Measurements from ENCODE around the gene STX16. TPM values are rescaled to one million over a fixed set of nuclear protein-coding genes. Genes with fewer than 3 reads are reported as not detected.

STX16 gene
- total RNA-seq, 4 donors from 2014 or later, result 52.3 to 146 (median 77.0) TPM

DNA sequence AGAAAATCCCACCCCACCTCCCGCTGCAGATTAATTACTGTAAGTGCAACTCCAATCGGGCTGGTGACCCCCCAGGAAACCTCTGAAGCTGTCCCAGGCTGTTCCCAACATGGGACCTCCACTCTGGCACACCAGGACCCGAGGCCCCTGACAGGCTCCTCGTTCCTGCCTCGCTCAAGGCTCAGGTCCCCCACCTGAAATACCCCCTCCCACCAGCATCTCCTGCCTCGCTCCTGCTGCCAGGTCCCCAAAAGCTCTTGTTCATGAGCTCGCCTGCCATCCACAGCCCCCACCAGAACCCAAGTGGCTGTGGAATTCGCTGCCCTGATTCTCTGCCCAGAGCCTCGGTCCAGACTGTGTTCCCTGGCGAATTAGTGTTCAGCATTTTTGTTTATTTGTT lies 67.6 kb downstream of the STX16 start:
- DNase-seq, result peak; percentile 3
- WGBS, 2 donors (ENCODE audit: low coverage in 1 of 2), result 80 to 92% methylated on average over 4 to 10 of the region's 10 CpGs
- no peaks in the 10 kb centered on the region for H3K36me3 ChIP-seq
- in situ Hi-C loops (cut with MboI; ENCODE audit: low pct_ligation_motif_present in 1 of 4, low pct_unique_long_range_greater_than_20kb in 1 of 4, low sequenced_read_pairs in 3 of 4), result no loop called here
- H3K9me3 ChIP-seq, result no peaks in the 10 kb centered on the region
- peaks cover 24% of the 10 kb centered on the region for H3K27me3 ChIP-seq
- no peak overlapping the region for H3K27ac ChIP-seq
- TF ChIP-seq EP300 (IDR thresholded peaks at IDR 0.05; ENCODE audit: low read depth) (no peak), POLR2AphosphoS5 (IDR thresholded peaks at IDR 0.05) (no peak), POLR2A (IDR thresholded peaks at IDR 0.05) (no peak)
- TF ChIP-seq, protein P1, sequence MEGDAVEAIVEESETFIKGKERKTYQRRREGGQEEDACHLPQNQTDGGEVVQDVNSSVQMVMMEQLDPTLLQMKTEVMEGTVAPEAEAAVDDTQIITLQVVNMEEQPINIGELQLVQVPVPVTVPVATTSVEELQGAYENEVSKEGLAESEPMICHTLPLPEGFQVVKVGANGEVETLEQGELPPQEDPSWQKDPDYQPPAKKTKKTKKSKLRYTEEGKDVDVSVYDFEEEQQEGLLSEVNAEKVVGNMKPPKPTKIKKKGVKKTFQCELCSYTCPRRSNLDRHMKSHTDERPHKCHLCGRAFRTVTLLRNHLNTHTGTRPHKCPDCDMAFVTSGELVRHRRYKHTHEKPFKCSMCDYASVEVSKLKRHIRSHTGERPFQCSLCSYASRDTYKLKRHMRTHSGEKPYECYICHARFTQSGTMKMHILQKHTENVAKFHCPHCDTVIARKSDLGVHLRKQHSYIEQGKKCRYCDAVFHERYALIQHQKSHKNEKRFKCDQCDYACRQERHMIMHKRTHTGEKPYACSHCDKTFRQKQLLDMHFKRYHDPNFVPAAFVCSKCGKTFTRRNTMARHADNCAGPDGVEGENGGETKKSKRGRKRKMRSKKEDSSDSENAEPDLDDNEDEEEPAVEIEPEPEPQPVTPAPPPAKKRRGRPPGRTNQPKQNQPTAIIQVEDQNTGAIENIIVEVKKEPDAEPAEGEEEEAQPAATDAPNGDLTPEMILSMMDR (IDR thresholded peaks at IDR 0.05), result no peak
- H3K4me3 ChIP-seq, result no peak overlapping the region
- H3K4me1 ChIP-seq, result no peaks in the 10 kb centered on the region
- intact Hi-C loops (cut with DNase I; ENCODE audit: low total_unique reads), result no loop called here

DNA sequence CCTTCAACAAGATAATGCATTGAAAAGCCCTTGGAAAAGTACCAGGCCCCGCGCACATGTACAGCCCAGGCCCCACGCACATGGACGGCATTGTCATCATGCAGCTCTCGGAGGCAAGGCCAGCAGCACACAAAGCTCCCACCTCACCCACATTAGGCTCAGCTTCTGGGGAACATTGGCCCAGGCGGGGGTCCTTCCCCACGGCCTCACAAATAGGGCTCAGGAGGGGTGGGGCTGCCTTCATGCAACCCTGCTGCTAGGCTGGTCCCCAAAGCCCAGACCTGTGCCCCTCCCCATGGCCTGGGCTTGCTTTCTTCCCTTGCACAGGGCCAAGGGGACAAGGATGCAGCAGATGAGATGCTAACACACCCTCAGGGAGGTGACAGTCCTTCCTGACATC lies 68.2 kb downstream of the STX16 start:
- in situ Hi-C loops (cut with MboI; ENCODE audit: low pct_ligation_motif_present in 1 of 4, low pct_unique_long_range_greater_than_20kb in 1 of 4, low sequenced_read_pairs in 3 of 4) (no loop called here), intact Hi-C loops (cut with DNase I; ENCODE audit: low total_unique reads) (no loop called here)
- Histone ChIP-seq H3K9me3 (no peaks in the 10 kb centered on the region), H3K4me1 (no peaks in the 10 kb centered on the region), H3K36me3 (no peaks in the 10 kb centered on the region), H3K27ac (no peak overlapping the region), H3K4me3 (no peak overlapping the region), H3K27me3 (peaks cover 24% of the 10 kb centered on the region)
- TF ChIP-seq, protein P1 (IDR thresholded peaks at IDR 0.05), result no peak
- no peak for TF ChIP-seq EP300 (IDR thresholded peaks at IDR 0.05; ENCODE audit: low read depth)
- no peak for TF ChIP-seq POLR2A (IDR thresholded peaks at IDR 0.05)
- no peak for TF ChIP-seq POLR2AphosphoS5 (IDR thresholded peaks at IDR 0.05)
- 89% methylated on average over 7 of the region's 7 CpGs; no CpG with 5 or more reads in 1 of the 2 donors for WGBS, 2 donors (ENCODE audit: low coverage in 1 of 2)
- peak; percentile 4 for DNase-seq

DNA sequence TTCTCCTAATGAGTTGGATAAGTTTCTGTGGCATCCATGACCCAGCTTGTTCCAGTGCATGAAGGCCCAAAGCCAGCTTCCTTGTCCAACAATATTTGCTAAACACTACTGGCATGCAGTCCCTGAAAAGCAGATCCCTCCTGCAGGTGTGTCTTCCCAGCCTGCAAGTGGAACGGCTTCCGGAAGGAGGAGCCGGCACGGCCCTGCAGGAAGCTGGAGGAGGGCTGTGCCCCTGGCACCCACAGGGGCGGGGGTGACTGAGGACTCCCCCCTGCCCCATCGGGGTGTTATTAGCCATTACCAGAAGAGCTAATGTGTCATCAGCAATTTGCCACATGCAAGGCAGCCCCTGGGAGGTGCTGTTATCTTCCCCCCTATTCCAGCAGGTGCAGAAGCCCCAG lies 68.9 kb downstream of the STX16 start:
- TF ChIP-seq, protein P1 (IDR thresholded peaks at IDR 0.05), result no peak
- TF ChIP-seq POLR2A (IDR thresholded peaks at IDR 0.05) (no peak), POLR2AphosphoS5 (IDR thresholded peaks at IDR 0.05) (no peak), EP300 (IDR thresholded peaks at IDR 0.05; ENCODE audit: low read depth) (no peak)
- in situ Hi-C loops (cut with MboI; ENCODE audit: low pct_ligation_motif_present in 1 of 4, low pct_unique_long_range_greater_than_20kb in 1 of 4, low sequenced_read_pairs in 3 of 4) (no loop called here), intact Hi-C loops (cut with DNase I; ENCODE audit: low total_unique reads) (no loop called here)
- Histone ChIP-seq H3K4me3 (no peak overlapping the region), H3K27ac (no peak overlapping the region), H3K36me3 (no peaks in the 10 kb centered on the region), H3K9me3 (no peaks in the 10 kb centered on the region), H3K27me3 (peaks cover 24% of the 10 kb centered on the region), H3K4me1 (no peaks in the 10 kb centered on the region)
- 46% methylated on average over 6 of the region's 6 CpGs; no CpG with 5 or more reads in 1 of the 2 donors for WGBS, 2 donors (ENCODE audit: low coverage in 1 of 2)
- peak; percentile 13 for DNase-seq

DNA sequence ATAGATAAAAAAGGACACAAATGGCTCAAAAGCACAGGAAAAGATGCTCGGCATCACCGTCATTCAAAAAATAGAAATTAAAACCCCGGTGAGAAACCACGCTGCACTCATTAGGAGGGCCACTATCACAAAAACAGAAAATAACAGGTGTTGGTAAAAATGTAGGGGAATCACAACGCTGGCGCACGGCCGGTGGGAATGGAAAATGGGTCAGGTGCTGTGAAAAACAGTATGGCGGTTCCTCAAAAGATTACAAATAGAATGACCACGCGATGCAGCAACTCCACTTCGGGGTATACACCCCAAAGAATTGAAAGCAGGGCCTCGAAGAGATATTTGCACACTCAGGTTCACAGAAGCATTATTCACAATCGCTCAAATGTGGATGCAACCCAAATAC lies 69.8 kb downstream of the STX16 start:
- WGBS, 2 donors (ENCODE audit: low coverage in 1 of 2), result 91 to 92% methylated on average over 14 of the region's 14 CpGs
- no peak for DNase-seq
- in situ Hi-C loops (cut with MboI; ENCODE audit: low pct_ligation_motif_present in 1 of 4, low pct_unique_long_range_greater_than_20kb in 1 of 4, low sequenced_read_pairs in 3 of 4), result no loop called here

More for the DNA sequence above, 69.8 kb downstream of the STX16 start:
- Histone ChIP-seq H3K4me1 (no peaks in the 10 kb centered on the region), H3K9me3 (no peaks in the 10 kb centered on the region), H3K36me3 (no peaks in the 10 kb centered on the region), H3K27me3 (peaks cover 24% of the 10 kb centered on the region), H3K27ac (no peak overlapping the region), H3K4me3 (no peak overlapping the region)
- TF ChIP-seq, protein P1 (IDR thresholded peaks at IDR 0.05), result no peak
- TF ChIP-seq EP300 (IDR thresholded peaks at IDR 0.05; ENCODE audit: low read depth) (no peak), POLR2AphosphoS5 (IDR thresholded peaks at IDR 0.05) (no peak), POLR2A (IDR thresholded peaks at IDR 0.05) (no peak)
- intact Hi-C loops (cut with DNase I; ENCODE audit: low total_unique reads), result no loop called here
